NCI-H526 (cell line): ENCODE measurements around the gene HAUS7.
"Not testable (repeated sequence)": the region's sequence is repeated elsewhere in the genome, so short reads cannot be mapped to it uniquely, and the experiment has no call there.

ENCODE experiments used
- DNase-seq, 2 experiments: peaks; one replicate each; lab custom pipeline; 2025; lab: John Stamatoyannopoulos, UW

HAUS7 gene

DNA sequence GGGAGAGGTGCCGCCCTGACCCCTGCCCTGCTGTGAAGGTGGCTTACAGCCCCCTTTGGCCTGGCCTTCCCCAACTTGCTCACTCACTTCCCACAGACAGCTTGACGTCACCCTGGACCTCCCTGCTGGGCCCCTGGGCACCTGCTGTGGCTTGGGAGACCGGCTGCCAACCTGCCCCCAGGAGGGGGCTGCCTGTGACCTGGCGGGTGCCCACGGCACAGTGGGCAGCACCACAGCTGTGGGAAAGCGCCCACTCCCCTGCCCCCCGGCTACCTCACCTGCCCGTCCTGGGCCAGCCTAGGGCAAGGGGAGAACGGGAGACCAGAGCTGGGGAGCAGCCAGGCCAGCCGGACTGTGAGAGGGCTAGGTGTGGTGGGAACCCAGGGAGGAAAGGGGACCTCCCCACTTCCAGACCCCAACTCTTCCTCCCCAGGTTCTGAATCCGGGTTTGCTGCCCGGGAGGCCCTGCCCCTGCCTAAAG, 61.5 kb downstream of the HAUS7 start:
- no peak for DNase-seq

DNA sequence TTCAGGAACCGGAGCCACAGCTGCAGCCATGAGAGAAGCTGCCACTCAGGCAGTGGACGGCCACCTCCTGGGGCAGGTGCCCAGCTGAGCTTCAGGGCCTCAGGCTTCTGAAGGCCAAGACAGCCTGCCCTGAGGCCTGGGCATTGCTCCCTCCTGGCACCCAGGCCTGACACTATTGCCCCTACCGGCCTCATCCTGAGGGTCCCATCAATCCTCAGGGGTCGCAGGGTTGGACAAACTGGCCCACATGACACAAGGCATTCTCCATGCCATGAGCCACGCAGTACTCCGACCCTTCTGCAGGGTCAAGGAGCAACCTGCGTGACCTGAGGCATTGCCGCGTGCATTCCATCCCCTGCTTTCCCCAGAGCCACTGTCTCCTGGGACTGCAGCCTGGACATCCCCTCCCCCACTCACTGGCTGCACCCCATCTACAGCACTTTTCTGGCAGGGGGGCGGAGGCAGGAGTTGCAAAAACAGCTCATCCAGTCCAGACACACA, 62.1 kb downstream of the HAUS7 start:
- DNase-seq: no peak

DNA sequence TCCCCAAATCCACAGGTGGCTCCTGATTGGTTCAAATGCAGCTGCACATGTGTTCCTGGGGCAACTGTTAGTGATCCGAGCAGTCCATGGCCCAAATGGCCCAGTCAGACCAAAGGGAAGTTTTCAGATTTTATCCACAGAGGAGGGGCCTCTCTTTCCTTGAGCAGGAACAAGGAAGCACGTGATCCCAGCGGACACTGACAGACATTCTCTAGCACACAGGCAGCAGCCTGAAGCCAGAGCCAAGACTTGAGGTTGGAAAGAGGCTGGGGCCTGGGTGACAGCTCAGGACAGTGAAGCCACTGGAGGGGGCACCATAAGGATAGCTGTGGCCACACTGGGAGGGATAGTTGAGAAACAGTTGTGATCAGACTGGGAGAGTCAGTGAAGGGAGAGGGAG, 62.6 kb downstream of the HAUS7 start:
- no peak for DNase-seq

DNA sequence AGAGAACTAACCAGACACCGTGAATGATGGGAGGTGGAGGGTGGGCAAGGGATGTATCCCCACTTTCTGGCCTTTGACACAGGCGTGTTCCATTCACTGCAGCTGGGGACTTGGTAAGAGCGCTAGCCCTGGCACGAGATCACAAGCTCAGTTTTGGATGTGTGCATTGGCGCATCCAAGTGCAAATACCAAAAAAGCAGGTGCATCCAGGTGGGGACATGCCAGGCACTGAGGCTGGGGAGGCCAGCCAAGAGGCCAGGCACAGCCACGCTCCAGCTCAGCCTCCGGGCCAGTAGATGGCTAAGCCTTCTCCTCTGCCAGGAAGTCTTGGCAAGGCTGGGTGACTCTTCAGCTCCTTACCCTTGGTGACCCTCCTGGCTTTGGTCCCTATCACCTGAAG, 63.5 kb downstream of the HAUS7 start:
- no peak for DNase-seq

DNA sequence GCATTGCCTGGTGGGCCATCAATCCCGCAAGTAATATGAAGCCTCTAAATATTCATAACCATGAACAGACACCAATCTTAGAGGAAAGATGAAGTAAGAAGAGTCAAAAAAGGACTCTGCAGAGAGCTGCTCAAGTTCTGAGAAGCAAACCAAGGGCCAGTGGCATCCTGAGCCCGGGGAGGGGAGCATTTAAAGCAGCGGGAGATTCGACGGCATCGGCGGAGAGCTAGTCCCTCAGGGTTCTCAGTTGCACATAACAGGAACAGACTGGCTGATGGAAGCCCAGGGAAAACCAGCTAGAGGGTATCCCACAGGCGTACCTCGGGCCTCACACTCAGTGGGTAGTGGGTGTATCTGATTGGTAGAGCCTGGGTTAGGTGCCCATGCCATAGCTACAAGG, 64.4 kb downstream of the HAUS7 start:
- DNase-seq: no peak

DNA sequence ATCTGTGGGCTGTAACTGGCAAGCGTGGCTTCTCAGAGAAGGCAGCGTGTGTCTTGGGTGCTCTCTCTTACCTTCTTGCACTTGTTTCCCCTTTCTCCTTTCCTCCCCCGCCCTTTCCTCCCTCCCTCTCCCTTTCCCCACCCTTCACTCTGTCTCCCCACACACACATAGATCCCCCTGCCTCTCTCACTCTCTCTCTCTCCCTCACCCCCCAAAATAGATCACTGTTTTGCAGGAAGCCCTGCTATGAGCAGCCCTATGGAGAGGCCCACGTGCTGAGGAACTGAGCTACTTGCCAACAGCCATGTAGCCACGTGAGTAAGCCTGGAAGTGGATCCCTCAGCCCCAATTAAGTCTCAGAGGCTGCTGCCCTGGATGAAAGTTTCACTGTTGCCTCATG, 65.0 kb downstream of the HAUS7 start:
- no peak for DNase-seq

DNA sequence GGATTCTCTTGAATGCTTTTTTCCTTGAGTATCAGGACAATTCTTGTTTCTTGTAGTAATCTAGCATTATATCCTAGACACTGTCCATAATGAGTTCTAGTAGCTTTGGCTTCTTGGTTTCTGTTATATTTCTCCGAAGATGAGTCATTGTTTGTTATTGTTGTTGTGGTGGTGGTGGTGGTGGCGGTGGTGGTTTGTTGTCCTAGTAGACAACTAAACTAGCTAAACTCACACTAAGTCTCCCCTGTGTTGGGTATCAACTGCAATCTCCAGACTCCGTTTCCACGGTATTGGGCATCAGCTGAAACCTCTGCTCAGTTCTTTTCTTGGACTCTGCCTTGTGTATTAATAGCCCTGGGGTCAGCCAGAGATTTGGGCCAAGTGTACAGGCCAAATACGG, 66.0 kb downstream of the HAUS7 start:
- DNase-seq: not testable (repeated sequence)

DNA sequence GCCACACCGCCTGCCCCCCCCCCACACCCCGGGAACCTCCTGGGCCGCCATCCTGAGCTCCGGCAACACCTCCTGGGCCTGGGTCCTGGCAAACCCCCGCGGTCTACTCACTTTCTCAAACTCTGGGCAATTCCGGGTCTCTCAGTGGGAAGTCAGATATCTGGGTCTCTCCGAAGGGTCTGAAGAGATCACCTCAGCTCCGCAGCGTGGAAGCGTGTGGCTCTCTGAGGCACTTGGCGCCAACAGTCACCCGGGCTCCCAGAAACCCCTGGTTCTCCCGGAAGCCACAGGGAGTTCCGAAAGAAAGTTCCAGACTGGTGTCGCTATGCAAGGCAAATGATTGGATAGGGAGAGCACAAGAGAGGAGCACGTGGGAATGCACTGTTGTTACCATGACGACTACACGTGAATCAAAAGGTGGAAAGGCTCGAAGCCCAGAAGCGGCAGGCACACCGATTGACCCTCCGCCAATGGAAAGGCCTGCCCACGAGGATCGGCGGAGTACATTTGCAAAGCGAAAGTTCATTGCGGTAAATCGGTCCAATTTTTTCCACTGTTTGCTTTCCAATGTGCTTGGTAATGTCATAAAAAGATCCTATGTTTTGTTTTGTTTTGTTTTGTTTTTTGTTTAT, 69.1 kb downstream of the HAUS7 start, which contains the start of gene PNMA6E:
Gene PNMA6E (minus strand): TSS at position 218 of the 632 bp plus-strand sequence. CDS start 2,501 bp downstream, outside the sequence.
- no peak for DNase-seq

DNA sequence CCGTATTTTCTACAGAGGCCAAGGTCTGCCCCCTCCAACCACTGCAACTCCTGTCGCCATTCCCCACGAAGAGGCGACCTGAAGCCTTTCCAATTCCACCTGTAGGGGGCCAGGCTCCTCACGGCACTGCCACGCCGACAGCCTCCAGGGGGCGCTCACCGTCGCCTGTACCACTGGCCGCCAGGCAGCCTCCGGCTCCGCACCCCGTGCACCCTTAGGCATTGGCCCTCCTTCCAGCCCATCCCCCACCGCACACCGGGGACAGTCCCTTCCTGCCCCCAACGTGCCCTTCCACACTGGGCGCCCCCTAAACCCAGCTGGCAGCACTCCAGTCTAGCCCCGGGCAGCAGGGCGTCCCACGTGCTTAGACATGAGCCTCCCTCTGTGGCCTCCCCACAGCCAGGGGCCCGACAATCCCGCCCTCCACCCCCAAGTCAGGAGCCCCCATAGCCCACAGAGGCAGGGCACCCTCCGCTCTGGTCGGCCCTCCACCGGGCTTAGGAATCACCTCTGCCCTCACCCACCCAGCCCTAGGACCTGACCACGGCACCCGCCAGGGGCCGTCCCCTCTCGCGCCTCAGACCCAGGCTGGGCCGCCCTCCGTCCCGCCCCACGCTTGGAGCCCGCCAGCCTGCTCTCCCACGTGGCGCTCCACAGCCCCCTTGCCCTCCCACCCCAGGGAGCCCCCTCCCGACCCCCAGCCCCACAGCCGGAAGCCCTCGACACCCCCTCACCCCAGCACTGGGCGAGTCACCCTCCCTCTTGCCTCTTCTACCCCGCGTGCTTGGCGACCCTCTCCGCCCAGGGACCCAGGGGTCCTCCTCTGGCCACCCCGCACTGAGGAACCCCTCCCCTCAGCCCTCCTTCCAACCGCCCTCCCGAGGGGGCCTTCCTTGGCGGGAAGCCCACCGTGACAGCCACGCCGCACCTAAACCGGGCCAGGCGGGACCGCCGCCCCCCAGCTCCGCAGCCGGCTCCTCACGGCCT, 69.9 kb downstream of the HAUS7 start:
- peak; percentile 20 to 61 for DNase-seq

DNA sequence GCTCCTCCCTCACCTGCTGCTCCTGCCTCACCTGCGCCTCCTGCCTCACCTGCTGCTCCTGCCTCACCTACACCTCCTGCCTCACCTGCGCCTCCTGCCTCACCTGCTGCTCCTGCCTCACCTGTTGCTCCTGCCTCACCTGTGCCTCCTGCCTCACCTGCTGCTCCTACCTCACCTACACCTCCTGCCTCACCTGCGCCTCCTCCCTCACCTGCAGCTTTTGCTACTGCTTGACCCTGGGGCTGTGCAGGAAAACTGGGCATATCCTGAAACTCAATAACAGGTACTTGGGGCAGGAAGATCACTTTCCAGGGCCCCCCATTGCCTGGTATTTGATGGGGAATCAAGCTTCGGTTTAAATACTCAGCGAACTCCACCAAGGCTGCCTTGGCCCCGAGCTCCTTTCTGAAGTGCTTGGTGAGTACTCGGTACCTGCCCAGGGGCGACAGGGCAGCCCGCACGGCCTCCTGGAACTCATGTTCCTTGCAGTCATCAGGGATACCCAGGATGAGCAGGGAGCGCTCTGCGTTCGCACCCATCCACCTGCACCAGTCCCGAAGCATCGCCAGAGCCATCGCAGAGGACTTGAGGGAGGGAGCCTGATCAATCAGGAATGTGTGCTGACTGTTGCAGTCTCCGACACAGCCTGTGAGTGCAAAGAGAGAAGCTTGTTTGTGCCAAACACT, 72.0 kb downstream of the HAUS7 start:
- no peak for DNase-seq
